ENCODE results near the gene TMEM203. TPM values are rescaled to one million over a fixed set of nuclear protein-coding genes. Genes with fewer than 3 reads are reported as not detected.

Gene TMEM203
- total RNA-seq, 4 donors from 2014 or later: 21.6 to 29.1 (median 27.1) TPM

DNA sequence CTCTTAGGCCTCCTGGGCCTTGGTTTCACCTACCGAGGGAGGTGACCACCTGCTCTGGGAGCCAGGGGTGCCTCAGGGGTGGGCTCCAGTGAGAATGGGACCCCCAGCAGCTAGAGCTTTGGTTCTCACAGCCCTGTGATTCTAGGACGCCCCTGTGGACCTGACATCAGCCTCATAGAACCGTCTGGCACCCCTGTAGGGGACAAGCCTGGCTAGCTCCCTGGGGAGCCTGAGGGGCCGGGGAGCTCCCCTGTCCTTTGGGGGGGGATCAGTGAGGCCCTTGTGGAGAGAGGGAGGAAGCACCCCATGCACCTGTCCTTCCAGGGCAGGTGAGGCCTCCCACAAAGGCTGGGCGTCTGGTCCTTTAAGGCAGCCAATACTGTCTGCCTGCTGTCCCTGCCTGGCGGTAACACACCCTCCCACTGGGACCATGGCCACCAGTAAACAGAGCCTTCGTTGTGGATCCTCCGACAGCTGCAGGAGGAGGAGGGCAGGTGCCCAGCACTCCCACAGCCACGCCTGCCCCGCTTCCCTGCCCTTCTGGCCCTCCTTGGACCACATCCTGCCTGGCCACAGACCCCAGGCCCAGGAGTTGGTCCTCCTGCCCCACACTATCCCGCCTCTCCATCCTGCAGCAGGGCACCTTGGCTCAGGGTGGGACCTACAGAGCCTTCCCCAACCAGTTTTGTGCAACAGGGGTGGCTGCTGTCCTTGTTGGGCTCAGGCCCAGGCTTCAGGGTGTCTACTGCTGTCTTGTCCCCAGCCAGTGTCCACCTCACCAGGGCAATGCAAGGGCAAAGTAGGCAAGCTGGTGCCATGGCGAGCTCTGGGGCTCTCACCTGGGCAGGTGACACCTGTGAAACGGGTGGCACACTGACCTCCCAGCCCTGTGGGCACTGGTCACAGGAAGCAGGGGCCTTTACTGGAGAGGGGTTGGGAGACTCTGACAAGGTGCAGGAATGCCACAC lies 32.6 kb upstream of the TMEM203 start:
- DNase-seq (ENCODE audit: low spot score) (no peak), ATAC-seq (ENCODE audit: low FRiP score) (no peak)
- TF ChIP-seq, protein P1, sequence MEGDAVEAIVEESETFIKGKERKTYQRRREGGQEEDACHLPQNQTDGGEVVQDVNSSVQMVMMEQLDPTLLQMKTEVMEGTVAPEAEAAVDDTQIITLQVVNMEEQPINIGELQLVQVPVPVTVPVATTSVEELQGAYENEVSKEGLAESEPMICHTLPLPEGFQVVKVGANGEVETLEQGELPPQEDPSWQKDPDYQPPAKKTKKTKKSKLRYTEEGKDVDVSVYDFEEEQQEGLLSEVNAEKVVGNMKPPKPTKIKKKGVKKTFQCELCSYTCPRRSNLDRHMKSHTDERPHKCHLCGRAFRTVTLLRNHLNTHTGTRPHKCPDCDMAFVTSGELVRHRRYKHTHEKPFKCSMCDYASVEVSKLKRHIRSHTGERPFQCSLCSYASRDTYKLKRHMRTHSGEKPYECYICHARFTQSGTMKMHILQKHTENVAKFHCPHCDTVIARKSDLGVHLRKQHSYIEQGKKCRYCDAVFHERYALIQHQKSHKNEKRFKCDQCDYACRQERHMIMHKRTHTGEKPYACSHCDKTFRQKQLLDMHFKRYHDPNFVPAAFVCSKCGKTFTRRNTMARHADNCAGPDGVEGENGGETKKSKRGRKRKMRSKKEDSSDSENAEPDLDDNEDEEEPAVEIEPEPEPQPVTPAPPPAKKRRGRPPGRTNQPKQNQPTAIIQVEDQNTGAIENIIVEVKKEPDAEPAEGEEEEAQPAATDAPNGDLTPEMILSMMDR (IDR thresholded peaks at IDR 0.05): no peak

DNA sequence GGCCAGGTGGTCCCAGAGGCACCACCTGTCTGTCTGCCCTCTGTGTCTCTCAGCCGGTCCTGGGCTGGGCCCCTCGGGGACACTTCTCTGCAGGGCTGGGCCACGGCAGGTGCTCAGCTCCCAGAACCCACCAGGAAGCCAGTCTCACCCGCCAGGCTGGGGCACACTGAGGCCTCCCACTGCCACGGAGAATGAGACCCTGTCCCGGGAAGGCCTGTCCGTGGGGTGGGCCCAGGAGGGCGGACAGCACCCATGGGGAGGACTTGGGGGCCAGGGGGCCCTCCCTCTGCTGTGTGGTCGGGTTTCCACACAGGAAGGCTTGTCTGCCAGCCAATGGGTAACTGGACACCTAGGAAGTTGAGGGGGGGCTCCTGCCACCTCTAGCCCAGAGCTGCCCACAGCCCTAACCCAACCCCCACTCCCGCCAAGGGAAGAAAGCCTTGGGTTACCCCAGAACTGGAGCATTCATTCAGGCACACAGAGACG lies 31.5 kb upstream of the TMEM203 start:
- ATAC-seq (ENCODE audit: low FRiP score) (no peak), DNase-seq (ENCODE audit: low spot score) (no peak)
- TF ChIP-seq, protein P1 (IDR thresholded peaks at IDR 0.05): no peak

DNA sequence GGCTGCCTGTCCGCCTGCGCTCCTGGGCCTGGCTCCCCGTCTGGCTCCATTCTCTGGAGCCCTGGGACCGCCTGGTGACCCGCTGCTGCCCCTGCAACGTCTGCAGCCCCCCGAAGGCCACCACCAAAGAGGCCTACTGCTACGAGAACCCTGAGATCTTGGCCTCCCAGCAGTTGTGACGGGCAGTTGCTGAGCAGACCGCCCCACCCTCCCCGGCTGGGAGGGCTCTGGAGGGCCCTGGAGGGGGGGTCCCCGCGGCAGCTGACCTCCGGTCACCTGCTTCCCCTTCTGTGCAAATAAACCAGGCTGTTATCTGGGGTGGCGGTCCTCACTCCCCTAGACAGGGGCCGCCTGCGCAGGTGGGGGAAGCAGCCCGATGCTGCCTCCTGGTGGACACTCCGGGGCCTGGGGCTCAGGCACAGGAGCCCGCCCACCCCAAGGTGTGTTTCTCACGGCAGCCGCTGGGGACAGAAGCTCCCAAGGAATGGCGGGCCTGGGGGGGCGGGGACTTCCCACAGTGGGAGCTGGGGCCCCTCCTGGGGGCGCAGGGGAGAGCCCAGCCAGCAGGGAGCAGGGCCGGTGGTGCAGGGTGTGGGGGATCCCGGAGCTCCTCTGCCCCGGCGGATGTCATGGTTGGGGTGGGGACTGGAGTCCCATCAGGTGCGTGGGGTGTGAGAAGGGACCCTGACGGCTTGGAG lies 30.9 kb upstream of the TMEM203 start:
- peak; percentile 29 for ATAC-seq (ENCODE audit: low FRiP score)
- DNase-seq (ENCODE audit: low spot score): peak; percentile 86
- TF ChIP-seq, protein P1 (IDR thresholded peaks at IDR 0.05): peak in 2 of 3 donors; percentile 95

DNA sequence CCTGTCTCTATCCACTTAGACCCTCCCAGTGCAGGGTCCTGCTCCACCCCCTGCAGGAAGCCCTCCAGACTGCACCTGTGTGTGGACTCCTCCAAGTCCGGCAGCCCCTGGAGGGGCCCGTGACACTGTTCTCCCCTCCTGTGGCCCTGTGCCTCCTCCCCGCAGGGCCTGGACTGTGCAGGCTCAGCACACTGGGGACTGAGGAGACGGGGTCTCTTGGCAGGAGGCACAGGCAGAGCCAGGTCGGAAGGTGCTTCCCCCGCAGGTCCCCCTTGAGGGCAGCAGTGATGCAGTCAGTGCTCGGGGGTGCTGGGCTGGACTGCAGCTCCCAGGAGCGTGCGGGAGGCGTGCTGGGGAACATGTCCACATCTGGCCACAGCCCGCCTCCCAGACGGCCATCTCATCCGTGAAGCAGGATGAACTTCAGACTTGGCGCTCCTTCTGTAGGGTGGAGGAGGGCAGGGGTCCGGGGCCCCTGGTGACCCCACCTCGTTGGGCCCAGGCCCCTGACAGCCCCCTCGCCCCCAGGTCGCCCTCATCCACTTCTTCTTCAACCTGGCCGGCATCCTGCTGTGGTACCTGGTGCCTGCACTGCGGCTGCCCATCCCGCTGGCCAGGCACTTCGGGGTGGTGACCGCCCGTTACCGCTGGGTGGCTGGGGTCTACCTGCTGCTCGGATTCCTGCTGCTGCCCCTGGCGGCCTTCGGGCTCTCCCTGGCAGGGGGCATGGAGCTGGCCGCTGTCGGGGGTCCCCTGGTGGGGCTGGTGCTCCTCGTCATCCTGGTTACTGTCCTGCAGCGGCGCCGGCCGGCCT lies 30.2 kb upstream of the TMEM203 start:
- TF ChIP-seq, protein P1 (IDR thresholded peaks at IDR 0.05): no peak
- DNase-seq (ENCODE audit: low spot score) (no peak), ATAC-seq (ENCODE audit: low FRiP score) (no peak)

DNA sequence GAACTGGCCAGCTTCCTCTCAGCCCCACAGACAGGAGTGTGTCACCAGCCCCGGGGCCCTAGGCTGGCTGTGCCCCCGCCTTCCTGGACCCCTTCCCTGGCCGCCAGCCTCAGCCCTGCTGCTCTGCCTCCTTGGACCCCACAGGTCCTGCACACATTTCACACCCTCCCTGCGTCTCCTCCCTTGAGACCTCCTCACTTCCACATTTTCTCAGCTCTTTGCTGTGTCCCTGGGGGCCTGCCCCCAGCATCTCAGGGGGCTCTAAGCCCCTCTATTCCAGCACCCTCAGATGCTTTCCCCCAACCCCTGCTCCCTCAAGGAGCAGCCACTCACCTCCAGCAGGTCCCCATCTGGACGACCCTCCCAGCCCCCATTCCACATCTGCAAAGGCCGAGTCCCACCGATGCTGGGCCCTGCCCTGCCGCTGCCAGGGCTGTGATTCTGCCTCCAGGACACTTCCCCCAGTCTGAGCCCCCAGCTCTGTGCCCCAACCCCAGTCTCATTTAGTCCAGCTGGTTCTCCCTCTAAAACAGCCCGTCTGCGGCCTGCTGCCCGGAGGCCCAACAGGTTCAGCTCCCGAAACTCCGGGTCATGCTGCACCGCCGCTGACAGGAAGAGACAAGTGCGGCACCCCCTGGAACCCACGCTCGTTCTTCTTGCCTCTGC lies 29.4 kb upstream of the TMEM203 start:
- DNase-seq (ENCODE audit: low spot score): no peak
- TF ChIP-seq, protein P1 (IDR thresholded peaks at IDR 0.05): no peak
- ATAC-seq (ENCODE audit: low FRiP score): no peak

DNA sequence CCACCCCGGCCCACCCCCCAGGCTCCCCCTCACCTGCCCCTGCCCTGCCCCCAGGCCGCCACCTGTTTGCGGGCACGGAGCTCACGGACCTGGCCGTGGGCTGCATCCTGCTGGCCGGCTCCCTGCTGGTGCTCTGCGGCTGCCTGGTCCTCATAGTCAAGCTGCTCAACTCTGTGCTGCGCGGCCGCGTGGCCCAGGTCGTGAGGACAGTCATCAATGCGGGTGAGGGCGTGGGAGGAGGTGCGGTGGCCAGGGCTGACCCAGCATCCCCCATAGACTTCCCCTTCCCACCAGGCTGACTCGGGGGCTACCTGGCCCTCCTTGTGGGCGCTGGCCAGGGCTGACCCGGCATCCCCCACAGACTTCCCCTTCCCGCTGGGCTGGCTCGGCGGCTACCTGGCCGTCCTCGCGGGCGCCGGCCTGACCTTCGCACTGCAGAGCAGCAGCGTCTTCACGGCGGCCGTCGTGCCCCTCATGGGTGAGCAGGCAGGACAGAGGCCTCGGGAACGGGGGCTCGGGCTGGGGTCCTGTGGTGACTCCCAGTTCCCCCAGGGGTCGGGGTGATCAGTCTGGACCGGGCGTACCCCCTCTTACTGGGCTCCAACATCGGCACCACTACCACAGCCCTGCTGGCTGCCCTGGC lies 28.7 kb upstream of the TMEM203 start:
- no peak for ATAC-seq (ENCODE audit: low FRiP score)
- no peak for DNase-seq (ENCODE audit: low spot score)
- TF ChIP-seq, protein P1 (IDR thresholded peaks at IDR 0.05): no peak

All from omental fat pad (tissue), 4 donors.